Measurements from ENCODE around the gene MISP. TPM values are rescaled to one million over a fixed set of nuclear protein-coding genes. Genes with fewer than 3 reads are reported as not detected.
"Not testable (repeated sequence)": the region's sequence is repeated elsewhere in the genome, so short reads cannot be mapped to it uniquely, and the experiment has no call there.

The MISP gene
- polyA plus RNA-seq (ENCODE audit: insufficient read depth in 1 of 5, insufficient read length in 5 of 5, low replicate concordance in 1 of 5) = 10 to 100 TPM in 2 of 5 donors, 1 to 10 TPM in 3; 5.7 to 17.2 (median 9.4) TPM
- long read RNA-seq, donor 1, partial matches to known transcripts = 0 of 3 reads
- long read RNA-seq, donor 1, other reads (novel, unspliced or antisense) = 0 of 3 reads
- long read RNA-seq, donor 2, partial matches to known transcripts = 0 of 2 reads
- long read RNA-seq, donor 2, other reads (novel, unspliced or antisense) = 0 of 2 reads
- long read RNA-seq, donor 3, partial matches to known transcripts = 0 of 1 reads
- long read RNA-seq, donor 3, other reads (novel, unspliced or antisense) = 0 of 1 reads
- long read RNA-seq, donor 4 = 0 reads
- long read RNA-seq, donor 5, partial matches to known transcripts = 0 of 2 reads
- long read RNA-seq, donor 5, other reads (novel, unspliced or antisense) = 0 of 2 reads
- long read RNA-seq, donor 6 = 0 reads
- long read RNA-seq, donor 7, partial matches to known transcripts = 5 of 6 reads
- long read RNA-seq, donor 7, other reads (novel, unspliced or antisense) = 0 of 6 reads
- long read RNA-seq, donor 8, partial matches to known transcripts = 0 of 1 reads
- long read RNA-seq, donor 8, other reads (novel, unspliced or antisense) = 0 of 1 reads

GRCh38 chr19:750640-751423 is at the start of gene MISP:
Gene MISP (plus strand): TSS chr19:751112. CDS start chr19:756947, 5,835 bp downstream.
- peak; percentile 59 to 67 for DNase-seq

- not testable (repeated sequence) for DNase-seq
Measured at GRCh38 chr19:702847-703246, 48.1 kb upstream of the MISP start.

- no peak for DNase-seq
Measured at GRCh38 chr19:703329-703650, 47.6 kb upstream of the MISP start.

GRCh38 chr19:703651-704446 is 47.1 kb upstream of the MISP start:
- DNase-seq = no peak

GRCh38 chr19:704447-704741 is 46.5 kb upstream of the MISP start:
- no peak for DNase-seq

GRCh38 chr19:708154-709143 is 42.5 kb upstream of the MISP start, which contains the start of gene PALM:
Gene PALM (plus strand): TSS chr19:708935. CDS start chr19:709147, 212 bp downstream.
- no peak for DNase-seq

GRCh38 chr19:709196-709964 is 41.5 kb upstream of the MISP start:
- no peak for DNase-seq

GRCh38 chr19:709965-710571 is 40.8 kb upstream of the MISP start:
- no peak for DNase-seq

- DNase-seq = no peak
Measured at GRCh38 chr19:710767-711166, 40.1 kb upstream of the MISP start.

GRCh38 chr19:711254-711653 is 39.7 kb upstream of the MISP start:
- no peak for DNase-seq

GRCh38 chr19:715347-715746 is 35.6 kb upstream of the MISP start:
- no peak for DNase-seq

- DNase-seq = no peak
Measured at GRCh38 chr19:718251-718951, 32.5 kb upstream of the MISP start.

GRCh38 chr19:718991-719512 is 31.9 kb upstream of the MISP start:
- DNase-seq = peak in 1 of 2 donors; percentile 73

GRCh38 chr19:719636-720344 is 31.1 kb upstream of the MISP start:
- DNase-seq = no peak

GRCh38 chr19:720345-721160 is 30.4 kb upstream of the MISP start:
- DNase-seq = no peak

- DNase-seq = no peak
Measured at GRCh38 chr19:722553-723101, 28.3 kb upstream of the MISP start.

GRCh38 chr19:723247-723646 is 27.7 kb upstream of the MISP start:
- DNase-seq = no peak
